NCI-H345 treated with DMSO at 0.1 percent for 48 hours (cell line): Measurements from ENCODE around the gene CALML6.

Source experiments
- DNase-seq: peaks from one replicate; lab custom pipeline; 2025; ENCODE audit not compliant: unreplicated experiment; lab: John Stamatoyannopoulos, UW

The CALML6 gene

DNA sequence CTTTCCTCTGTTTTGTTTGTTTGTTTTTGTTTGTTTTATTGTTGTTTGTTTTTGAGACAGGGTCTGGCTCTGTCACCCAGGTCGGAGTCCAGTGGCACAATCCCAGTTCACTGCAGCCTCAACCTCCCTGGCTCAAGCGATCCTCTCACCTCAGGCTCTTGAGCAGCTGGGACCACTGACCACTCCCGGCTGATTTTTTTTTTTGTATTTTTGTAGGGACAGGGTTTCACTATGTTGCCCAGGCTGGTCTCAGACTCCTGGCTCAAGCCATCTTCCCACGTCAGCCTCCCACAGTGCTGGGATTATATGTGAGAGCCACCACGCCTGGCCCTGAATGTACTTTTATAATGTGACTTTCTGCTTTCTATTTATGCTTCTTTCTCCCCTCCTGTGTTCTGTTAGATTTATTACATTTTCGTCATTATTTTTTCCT, 5.0 kb upstream of the CALML6 start:
- DNase-seq = no peak

DNA sequence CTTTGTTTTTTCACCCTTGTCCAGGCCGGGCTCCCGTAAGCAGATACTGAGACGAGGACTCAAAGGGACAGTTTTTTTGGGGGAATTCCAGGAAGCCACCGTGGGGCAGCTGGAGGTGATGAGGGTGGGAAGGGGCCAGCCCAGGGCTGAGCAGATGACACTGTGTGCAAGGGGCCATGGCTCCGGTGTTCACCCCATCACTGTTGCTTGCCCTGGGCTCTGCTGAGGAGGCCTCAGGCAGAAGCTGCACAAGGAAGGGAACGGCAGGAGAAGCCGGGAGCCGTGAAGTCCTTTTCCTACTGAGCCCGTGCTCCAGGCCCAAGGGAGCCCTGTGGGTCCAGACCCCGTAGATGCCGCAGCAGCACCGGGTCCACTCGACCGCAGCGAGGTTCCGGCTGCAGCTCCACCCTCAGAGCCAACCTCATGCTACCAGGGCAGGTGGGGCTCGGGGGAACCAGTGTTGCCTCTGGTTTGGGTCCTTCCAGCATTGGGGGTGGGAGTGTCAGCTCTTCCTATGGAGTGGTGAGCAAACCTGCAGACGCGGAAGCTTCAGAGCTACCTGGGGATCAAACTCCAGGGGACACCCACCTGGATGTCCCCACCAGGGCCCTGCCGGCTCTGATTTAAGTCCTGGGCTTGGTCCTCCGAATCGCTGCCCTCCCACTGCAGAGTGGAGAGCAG, 4.3 kb upstream of the CALML6 start:
- DNase-seq = no peak

DNA sequence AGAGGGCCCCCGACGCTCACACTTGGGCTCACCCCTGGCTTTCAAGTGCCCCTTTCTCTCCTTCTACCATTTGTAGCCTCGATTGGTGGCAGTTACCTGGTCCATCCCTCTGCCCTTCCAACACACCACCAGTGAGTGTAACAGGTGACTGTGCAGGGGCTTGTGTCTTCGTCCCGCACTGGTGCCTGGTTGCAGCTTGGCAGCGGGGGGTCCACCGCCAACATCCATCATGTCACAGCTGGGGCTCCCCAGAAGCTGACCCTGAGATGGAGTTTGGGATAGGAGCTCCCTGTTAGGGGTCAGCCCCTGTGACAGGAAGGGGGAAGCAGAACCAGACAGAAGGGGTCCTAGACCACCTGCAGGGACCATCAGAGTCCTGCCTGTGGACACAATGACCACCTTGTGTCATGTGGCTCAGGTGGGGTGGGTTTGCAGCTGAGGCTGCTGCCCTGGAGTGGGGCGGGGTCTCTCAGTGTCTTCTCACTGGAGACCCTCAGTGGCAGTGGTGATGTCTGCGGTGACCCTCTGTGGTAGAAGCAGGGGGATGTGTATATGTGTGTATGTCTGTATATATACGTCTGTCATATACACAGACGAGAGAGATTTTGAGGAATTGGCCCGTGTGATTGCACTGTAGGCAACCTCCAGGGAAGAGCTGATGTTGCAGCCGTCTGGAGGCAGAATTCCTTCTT, 3.6 kb upstream of the CALML6 start:
- no peak for DNase-seq

DNA sequence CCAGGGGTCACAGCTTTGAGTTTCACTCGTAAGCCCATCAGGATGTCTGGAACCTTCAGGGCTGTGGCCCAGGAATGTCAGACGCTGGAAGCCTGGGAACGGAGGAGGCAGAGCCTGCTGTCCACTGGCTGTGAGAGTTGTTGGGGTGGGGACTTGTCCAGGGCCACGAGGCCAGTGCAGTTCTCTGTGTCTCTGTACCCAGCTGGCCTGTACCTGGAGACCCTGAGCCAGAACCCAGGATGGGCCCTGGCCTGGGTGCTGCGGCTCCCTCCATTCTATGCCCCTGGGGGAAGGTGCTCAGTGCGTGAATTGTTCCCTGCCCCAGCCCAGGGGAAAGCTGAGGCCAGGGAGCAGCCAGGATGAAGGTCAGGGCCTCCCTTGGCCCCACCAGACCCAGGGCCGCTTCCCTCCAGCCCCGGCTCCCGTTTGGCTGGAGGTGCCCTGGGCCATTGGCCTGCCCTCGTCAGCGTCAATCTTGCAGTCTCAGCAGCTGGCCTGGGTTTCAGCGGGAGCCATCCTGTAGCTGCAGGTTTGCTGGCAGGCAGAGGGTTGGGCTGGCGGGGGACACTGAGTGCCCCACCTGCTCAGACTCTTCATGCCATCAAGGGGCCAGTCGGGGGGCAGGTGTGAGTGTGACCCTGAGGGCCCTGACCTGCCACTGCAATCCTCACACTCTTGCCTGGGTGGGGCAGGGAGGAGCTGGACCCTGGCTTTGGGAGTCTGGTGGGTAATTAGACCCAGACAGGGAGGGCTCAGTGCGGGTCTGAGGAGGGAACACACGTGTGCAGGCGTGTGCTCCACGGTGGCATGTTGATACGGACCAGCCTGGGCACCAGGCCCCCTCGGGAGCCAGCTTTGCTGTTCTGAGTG, 724 bp upstream of the CALML6 start:
- no peak for DNase-seq

DNA sequence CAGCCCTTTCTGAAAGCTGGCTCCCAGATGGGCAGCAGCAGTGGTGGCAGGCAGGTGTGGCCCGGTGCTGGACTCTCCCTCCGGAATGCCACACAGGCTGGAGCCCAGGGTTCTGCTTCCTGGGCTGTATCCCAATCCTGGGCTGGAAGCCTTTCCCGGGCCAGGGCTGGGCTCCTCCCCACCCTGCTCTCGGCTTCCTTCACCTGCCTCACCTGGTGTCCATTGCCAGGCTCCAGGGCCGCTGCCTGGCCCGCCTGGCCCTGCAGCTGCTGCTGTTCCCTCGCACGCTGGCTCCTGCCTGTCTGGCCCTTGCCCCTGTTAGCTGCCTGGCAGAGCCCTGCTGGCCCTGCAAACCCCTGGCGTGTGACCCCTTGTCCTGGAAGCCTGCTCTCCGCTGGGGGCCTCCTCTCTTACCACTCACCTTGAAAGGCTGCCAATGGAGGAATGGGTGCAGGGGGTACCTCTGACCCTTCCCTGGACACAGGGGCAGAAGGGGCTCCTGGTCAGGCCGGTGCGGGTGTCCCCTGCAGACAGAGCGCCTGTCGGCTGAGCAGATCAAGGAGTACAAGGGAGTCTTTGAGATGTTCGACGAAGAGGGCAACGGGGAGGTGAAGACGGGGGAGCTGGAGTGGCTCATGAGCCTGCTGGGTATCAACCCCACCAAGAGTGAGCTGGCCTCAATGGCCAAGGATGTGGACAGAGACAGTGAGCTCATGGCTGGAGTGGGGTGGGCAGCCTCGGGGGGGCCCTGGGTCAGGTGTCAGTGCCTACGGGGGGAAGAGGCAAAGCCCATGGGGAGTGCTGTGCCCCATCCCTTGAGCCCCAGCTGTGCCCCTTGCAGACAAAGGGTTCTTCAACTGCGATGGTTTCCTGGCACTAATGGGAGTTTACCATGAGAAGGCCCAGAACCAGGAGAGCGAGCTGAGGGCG, 1.1 kb downstream of the CALML6 start:
- no peak for DNase-seq

DNA sequence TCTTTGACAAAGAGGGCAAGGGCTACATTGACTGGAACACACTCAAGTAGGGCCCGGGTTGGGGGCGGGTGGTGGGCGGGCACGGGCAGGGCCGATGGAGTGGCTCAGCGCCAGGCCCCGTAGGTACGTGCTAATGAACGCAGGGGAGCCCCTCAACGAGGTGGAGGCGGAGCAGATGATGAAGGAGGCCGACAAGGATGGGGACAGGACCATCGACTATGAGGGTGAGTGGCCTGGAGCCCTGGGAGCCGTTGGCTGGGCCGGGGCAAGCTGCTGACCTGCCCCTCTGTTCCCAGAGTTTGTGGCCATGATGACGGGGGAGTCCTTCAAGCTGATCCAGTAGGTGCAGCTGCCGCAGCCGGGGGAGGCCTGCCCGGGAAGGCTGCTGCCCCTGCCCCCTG, 1.8 kb downstream of the CALML6 start:
- no peak for DNase-seq

DNA sequence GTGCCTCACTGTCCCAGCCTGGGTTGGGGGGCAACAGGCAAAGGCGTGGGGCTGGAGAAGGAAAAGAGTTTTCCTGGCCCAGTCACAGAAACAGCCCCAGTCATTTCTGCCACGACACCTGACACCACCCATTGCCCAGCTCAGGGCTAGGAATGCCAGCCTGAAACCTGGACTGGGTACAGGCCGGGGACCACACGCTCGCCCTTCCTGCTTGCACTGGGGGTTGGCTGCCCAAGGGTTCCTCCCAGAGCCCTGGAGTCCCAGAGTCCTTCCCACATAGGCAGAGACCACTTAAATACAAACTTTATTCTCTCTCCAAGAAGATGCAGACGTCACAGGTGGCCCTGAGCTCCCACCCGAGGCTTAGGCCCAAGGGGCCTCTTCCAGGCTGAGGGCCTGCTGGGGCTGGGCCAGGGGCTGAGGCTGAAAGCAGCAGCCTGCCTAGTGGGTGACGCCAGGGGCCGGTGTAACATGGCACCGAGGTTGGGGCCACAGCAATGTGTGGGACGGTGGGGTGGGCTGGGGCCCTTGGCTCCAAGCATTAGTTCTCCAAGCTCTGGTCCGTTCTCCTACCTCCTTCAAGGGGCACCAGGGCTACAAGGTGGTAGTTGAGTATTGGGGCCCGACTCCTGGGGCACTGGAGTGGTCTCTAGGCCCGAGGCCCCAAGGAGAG, 2.4 kb downstream of the CALML6 start:
- no peak for DNase-seq

DNA sequence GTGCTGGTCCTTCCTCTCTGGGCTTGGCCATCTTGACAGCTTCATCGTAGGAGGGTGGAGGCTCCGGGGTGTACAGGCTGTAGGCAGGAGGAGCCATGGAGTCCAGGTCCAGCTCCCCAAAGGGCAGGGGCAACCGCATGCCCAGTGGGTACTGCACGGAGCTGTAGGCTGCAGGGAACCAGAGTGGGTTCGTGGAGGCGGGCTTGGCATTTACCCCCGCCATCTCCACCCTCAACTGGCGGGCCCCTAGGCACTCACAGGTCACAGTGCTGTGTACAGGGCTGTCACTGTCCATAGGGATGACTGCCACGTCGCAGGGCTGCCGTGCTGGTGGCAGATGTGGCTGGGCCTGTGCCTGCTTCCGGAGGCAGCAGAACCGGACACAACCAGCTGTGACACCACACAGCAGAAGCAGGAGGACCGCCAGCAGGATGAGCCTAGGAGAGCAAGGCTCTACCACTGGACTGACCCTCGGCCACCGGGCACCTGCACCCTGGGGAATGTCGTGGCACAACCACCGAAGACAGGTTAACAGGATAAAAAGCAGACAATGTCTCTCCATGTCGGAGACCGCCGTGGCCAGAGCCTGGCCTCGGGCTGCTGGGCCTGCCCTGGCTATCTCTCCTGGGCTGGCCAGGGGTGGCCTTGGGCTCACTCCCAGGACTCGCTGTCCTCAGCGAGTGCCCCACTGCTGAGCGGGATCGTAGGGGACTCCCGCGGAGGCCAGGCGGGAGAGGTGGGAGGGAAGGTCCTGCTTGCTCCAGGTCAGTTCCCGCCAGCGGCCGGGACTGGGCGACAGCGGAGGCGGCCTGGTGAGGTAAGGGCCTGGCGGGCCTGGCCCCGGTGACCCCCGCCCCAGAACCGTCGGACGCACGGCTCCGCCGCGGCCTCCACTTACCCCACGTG, 3.2 kb downstream of the CALML6 start:
- DNase-seq = no peak

DNA sequence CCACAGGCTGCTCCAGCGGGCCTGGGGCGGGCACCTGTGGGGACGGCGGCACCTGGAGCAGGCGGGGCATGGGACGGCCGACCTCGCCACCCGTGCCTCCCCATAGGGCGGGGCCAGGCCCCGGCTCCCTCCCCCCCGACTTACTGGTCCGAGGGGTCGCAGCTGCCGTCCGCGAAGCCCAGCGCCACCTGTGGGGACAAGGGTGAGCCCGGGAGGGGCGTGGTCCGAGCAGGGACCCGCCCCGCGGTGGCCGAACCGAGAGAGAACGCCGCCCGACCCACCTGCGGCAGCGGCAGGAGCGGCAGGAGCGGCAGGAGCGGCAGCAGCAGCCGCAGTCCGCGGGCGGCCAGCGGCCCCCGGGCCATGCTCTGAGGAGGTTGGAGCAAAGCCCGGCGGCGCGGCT, 3.8 kb downstream of the CALML6 start, which contains the start of gene TMEM52:
TMEM52 (minus strand) TSS at position 379 of the 403 bp plus-strand sequence; CDS start at position 365, 14 bp downstream.
- no peak for DNase-seq

DNA sequence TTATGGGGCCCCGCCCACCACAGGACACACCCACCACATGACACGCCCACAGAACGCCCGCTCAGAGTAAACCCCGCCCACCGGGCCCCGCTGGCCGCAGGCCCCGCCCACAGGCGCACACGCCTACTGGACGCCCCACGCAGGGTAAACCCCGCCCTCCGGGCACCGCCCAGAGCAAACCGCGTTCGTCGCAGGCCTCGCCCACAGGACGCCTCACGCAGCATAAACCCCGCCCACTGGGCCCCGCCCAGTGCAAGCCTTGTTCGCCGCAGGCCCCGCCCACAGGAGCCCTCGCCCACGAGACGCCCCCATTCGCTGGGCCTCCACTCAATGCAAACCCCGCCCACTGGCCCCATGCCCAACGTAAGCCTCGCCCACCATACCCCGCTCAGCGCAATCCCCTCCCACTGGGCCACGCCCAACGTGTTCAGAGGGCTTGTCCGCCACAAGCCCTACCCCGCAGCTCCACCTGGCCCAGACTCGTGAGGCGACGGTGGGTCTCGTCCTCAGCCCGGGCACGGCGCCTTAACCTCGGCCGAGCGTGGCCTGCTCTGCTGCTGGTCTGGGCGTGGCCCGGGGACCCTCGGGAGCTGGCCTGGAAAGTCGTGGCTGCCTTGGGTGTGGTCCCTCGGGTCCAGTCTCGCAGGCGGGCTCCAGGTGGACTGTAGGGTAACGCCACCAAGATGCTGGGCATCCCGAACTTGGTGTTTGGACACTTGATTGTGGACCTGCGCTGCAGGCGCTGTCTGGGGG, 4.4 kb downstream of the CALML6 start:
- peak; percentile 97 for DNase-seq

DNA sequence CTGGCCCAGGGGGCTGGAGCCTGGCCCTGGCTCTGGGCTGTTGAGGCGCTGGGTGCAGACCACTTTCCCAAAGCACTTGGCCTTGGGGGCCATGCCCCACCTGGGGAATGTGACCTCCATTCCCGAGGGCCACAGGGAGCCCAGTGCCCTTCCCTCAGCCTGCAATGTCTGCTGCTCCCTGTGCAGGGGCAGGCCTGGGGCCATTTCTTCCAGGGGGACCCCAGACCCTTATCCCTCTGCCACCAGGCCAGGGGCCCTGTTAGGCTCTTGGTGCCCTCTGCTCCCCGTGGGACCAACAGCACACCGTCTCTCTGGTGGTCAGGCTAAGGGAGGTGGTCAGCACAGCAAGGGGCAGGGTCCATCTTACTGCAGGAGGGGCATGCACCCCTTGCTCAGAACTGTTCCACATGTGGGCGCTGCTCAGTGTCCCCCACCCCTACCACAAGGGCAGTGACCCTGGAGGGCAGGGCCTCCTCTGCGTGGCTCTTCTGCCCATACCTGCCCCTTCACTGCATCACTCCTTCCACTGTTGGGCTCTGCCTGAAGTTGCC, 5.1 kb downstream of the CALML6 start:
- no peak for DNase-seq

DNA sequence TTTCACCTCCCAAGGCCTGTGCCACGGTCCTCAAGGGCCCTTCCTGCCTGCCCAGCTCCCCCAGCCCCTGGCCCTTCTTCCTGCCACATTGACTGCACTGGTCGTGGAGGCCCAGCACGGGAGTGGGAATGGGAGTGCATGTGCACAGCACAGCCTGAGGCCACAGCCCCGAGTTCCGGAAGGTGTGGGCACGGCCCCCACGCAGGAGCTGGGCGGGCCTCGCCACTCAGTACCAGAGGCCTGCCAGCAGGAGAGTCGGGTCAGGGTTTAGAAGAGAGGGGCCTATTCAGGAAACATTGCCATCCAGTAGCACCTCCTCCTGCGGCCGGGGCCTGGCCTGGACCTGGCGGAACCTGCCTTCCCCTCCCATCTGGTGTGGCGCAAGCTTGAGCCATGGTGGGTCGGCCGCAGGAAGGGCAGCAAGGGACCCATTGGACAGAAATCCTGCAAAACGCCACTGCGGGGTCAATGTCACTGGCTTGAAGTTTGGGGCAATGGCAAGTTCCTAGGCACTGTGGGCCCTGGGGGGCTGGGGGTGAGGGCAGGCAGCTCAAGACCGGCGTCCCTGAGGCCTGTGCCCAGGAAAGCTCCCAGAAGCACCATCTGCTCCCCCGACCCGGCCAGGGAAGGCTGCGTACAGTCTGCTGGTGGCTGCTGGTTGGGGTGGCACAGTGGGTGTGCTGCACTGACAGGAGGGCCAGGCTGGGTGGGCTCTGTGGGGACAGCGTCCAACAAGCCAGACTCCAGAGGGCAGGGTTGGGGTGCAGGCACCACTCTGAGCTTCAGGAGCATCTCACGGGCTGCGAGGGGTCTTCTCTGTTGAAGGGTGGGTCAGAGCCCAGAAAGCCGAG, 5.8 kb downstream of the CALML6 start:
- DNase-seq = no peak

DNA sequence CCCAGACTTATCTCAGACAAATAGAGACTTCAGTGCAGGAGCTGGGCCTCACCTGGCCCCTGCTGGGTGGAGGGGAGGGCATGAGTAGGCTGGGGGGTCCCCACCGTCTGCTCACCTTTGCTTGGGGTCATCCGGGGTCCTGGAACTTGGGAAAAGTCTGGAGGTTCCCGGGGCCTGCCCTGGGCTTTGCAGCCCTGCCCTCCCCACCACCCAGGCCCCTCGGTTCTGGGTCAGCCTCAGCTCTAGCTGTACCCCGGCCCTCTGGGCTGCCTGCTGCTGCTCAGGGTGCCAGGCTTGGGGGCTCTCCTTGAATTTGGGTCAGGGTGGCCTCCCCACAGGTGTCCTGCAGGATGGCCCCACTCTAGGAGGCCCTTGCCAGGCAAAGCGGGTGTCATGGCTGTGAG, 6.4 kb downstream of the CALML6 start:
- no peak for DNase-seq

DNA sequence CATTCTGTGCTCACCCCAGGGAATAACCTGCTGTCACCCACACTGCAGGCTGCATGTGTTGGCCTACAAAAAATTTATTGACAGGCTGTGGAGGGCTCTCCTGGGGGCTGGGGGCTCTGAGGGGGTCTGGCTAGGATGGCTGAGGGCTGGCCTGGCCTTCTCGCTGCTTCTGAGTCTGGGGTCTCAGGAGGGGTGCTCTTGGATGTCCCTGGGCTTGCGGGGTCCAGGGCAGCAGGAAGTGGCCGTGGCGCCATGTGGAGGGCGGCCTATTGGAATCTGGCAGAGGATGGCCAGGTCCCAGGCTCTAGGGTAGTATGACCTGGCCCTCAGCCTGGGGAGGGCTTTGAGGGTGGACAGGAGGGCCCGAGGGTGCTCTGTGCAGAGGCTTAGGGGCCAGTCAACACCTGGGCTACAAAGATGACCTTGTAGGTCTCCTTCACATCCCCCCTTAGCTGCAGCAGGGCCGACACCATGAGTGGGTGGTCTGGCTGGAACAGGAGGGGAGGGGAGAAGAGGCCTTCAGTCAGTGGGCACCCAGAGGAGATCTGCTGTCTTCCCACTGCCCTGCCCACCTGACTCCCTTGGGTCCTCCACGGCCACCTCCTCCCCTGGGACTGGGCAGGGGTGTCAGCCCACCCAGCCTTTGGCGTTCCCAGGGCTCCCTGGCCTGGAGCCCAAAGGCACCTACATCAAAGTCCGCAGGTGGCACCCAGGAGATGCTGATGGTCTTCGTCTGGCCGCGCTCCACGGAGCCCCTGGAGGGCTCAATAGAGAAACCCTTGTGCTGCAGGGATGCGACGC, 7.0 kb downstream of the CALML6 start:
- DNase-seq = no peak

DNA sequence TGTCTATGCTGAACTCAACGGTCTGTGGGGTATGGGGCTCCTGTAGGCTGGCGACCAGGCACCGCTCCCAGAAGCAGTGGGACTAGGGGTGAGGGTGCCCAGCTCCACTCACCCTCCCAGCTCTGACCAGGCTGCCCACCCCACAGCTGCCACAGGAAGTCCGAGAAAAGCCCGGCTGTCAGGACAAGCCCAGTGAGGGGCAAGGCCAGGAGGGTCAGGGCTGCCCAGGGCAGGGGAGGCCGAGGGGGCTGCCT, 7.6 kb downstream of the CALML6 start:
- no peak for DNase-seq

DNA sequence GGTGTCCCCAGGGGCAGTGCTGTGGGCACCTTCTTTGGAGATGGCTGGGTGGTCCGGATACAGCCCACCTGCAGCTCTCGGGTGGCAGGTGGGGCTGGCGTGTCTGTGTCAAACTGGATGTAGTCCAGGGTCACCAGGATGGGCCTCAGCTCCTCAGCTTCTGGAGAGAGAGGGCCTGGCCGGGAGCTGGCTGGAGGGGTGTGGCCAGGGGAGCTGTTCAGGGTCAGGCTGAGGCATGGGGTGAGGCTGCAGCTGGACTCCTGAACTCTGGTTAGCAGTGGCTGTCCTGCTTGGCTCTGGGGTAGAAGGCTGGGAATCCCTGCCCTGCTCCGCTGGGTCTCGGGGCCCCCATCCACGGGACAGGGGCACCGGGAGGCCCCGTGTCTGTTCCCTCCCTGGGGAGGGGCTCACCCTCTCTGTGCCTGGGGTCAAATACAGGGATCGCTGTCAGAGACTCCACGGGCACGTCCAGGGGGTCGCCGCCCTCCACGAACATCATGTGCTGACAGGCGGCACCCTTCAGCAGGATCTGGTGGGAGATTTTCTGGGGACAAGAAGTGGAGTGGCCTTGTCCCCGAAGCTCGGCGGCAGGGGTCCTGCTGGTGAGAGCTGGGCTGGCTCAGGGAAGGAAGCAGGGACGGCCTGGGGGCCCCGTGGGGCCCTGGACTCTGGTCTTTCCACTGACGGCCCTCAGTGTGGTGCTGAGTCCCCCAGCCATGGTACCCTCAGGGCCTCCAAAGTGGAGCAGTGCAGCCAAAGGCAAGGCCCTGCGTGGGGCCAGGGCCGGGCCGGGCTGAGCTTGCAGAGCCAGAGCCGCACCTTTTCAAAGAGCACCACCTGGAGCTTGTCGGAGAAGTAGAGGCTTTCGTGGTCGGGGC, 8.1 kb downstream of the CALML6 start:
- DNase-seq = no peak
